ENCODE data around the gene TNFRSF19.

The TNFRSF19 gene

DNA sequence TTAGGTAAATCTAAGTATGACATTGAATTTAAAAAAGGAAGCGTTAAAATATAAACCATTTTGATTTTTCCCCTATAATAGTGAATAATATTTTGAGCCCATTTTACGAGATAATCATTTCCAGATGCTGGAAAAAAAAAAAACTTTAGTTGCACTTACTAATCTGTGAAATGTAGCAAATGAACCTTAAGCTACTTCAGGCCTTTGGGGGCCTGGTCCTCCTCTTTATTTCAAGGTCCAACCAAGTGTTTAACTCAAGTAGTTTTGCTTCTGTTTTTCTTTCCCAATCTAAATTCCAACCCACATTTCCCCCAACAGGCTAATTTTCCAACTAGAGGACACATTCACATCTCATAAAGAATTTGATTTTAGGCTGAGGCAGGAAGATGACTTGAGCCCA lies 101.2 kb downstream of the TNFRSF19 start:
- DNase-seq (ENCODE audit: extremely low read depth, insufficient read length) = no peak
- TF ChIP-seq, protein P1, sequence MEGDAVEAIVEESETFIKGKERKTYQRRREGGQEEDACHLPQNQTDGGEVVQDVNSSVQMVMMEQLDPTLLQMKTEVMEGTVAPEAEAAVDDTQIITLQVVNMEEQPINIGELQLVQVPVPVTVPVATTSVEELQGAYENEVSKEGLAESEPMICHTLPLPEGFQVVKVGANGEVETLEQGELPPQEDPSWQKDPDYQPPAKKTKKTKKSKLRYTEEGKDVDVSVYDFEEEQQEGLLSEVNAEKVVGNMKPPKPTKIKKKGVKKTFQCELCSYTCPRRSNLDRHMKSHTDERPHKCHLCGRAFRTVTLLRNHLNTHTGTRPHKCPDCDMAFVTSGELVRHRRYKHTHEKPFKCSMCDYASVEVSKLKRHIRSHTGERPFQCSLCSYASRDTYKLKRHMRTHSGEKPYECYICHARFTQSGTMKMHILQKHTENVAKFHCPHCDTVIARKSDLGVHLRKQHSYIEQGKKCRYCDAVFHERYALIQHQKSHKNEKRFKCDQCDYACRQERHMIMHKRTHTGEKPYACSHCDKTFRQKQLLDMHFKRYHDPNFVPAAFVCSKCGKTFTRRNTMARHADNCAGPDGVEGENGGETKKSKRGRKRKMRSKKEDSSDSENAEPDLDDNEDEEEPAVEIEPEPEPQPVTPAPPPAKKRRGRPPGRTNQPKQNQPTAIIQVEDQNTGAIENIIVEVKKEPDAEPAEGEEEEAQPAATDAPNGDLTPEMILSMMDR (IDR thresholded peaks at IDR 0.05; ENCODE audit: insufficient read depth, low read length, poor library complexity, severe bottlenecking) = no peak
- peaks cover 12% of the 10 kb centered on the region for H3K36me3 ChIP-seq (ENCODE audit: control insufficient read depth, insufficient read depth, low read length)
- no peak overlapping the region for H3K4me3 ChIP-seq (replicated peaks; ENCODE audit: low read depth, low read length)
- no peaks in the 10 kb centered on the region for H3K27me3 ChIP-seq (replicated peaks; ENCODE audit: control insufficient read depth, insufficient read depth, low read length)

DNA sequence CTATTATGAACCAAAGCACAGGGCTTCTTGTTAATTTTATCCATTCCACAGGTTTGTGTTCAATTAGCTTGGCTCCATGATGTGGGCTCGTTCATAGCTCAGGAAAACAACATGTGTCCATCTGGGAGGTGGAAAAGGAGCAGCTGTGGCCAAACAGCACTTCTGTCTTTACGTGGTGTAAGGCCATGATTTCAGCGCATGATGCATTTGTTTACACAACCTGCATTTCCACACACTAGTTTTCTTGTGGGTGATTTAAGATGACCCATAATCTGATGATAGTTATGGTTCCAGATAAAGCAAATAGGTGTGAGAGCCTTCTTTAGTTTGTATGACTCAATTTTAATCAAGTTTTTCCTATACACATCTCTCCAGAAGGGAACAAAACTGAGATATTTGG lies 101.7 kb downstream of the TNFRSF19 start:
- H3K4me3 ChIP-seq (replicated peaks; ENCODE audit: low read depth, low read length) = no peak overlapping the region
- H3K36me3 ChIP-seq (ENCODE audit: control insufficient read depth, insufficient read depth, low read length) = peaks cover 12% of the 10 kb centered on the region
- no peaks in the 10 kb centered on the region for H3K27me3 ChIP-seq (replicated peaks; ENCODE audit: control insufficient read depth, insufficient read depth, low read length)
- TF ChIP-seq, protein P1 (IDR thresholded peaks at IDR 0.05; ENCODE audit: insufficient read depth, low read length, poor library complexity, severe bottlenecking) = no peak
- no peak for DNase-seq (ENCODE audit: extremely low read depth, insufficient read length)

DNA sequence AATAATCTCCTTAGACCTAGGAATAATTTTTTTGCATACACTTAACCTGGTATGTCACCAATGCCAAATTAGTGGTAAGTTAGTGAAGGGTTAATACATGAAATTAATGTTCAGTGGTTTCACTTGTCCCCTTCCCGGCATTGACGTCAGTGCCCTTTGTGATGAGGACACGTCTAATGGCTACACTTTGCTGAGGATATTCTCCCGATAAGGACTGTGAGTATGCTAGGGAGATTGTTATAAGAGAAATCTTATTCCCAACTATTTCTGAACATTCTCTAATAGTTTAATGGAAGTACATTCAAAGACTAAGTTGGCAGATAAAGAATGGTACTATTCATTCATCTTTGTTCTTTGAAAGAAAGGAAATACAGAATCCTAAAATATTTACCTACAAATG lies 102.4 kb downstream of the TNFRSF19 start:
- peaks cover 12% of the 10 kb centered on the region for H3K36me3 ChIP-seq (ENCODE audit: control insufficient read depth, insufficient read depth, low read length)
- DNase-seq (ENCODE audit: extremely low read depth, insufficient read length) = no peak
- TF ChIP-seq, protein P1 (IDR thresholded peaks at IDR 0.05; ENCODE audit: insufficient read depth, low read length, poor library complexity, severe bottlenecking) = no peak
- no peaks in the 10 kb centered on the region for H3K27me3 ChIP-seq (replicated peaks; ENCODE audit: control insufficient read depth, insufficient read depth, low read length)
- no peak overlapping the region for H3K4me3 ChIP-seq (replicated peaks; ENCODE audit: low read depth, low read length)

DNA sequence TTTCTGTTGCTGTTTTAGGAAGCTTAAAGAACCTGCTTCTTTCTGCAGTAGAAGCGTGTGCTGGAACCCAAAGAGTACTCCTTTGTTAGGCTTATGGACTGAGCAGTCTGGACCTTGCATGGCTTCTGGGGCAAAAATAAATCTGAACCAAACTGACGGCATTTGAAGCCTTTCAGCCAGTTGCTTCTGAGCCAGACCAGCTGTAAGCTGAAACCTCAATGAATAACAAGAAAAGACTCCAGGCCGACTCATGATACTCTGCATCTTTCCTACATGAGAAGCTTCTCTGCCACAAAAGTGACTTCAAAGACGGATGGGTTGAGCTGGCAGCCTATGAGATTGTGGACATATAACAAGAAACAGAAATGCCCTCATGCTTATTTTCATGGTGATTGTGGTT lies 103.1 kb downstream of the TNFRSF19 start:
- Histone ChIP-seq H3K36me3 (ENCODE audit: control insufficient read depth, insufficient read depth, low read length) (peaks cover 12% of the 10 kb centered on the region), H3K4me3 (replicated peaks; ENCODE audit: low read depth, low read length) (no peak overlapping the region), H3K27me3 (replicated peaks; ENCODE audit: control insufficient read depth, insufficient read depth, low read length) (no peaks in the 10 kb centered on the region)
- DNase-seq (ENCODE audit: extremely low read depth, insufficient read length) = no peak
- TF ChIP-seq, protein P1 (IDR thresholded peaks at IDR 0.05; ENCODE audit: insufficient read depth, low read length, poor library complexity, severe bottlenecking) = no peak

DNA sequence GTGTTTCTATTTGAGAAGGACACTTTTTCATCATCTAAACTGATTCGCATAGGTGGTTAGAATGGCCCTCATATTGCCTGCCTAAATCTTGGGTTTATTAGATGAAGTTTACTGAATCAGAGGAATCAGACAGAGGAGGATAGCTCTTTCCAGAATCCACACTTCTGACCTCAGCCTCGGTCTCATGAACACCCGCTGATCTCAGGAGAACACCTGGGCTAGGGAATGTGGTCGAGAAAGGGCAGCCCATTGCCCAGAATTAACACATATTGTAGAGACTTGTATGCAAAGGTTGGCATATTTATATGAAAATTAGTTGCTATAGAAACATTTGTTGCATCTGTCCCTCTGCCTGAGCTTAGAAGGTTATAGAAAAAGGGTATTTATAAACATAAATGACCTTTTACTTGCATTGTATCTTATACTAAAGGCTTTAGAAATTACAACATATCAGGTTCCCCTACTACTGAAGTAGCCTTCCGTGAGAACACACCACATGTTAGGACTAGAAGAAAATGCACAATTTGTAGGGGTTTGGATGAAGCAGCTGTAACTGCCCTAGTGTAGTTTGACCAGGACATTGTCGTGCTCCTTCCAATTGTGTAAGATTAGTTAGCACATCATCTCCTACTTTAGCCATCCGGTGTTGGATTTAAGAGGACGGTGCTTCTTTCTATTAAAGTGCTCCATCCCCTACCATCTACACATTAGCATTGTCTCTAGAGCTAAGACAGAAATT lies 103.8 kb downstream of the TNFRSF19 start:
- Histone ChIP-seq H3K27me3 (replicated peaks; ENCODE audit: control insufficient read depth, insufficient read depth, low read length) (no peaks in the 10 kb centered on the region), H3K4me3 (replicated peaks; ENCODE audit: low read depth, low read length) (no peak overlapping the region), H3K36me3 (ENCODE audit: control insufficient read depth, insufficient read depth, low read length) (peaks cover 12% of the 10 kb centered on the region)
- TF ChIP-seq, protein P1 (IDR thresholded peaks at IDR 0.05; ENCODE audit: insufficient read depth, low read length, poor library complexity, severe bottlenecking) = no peak
- DNase-seq (ENCODE audit: extremely low read depth, insufficient read length) = no peak

Measured in GM06990 (cell line).